HG03575 (cell line): ENCODE data around the gene GPRC5C.

Experiments
- ATAC-seq: cut with Tn5 transposase; IDR thresholded peaks from one replicate; pipeline ENCODE4 v1.9.1; 2021; ENCODE audit not compliant: unreplicated experiment, insufficient number of reproducible peaks, low FRiP score; ENCODE audit errors: extremely low read depth

The GPRC5C gene

GRCh38 chr17:74447628-74448159 is 15.8 kb downstream of the GPRC5C start:
- no peak for ATAC-seq

GRCh38 chr17:74448756-74449155 is 16.9 kb downstream of the GPRC5C start:
- ATAC-seq: no peak

- ATAC-seq: no peak
These were observed 17.4 kb downstream of the GPRC5C start for GRCh38 chr17:74449306-74449705.

- no peak for ATAC-seq
These were observed 17.9 kb downstream of the GPRC5C start for GRCh38 chr17:74449773-74450172.

- ATAC-seq: no peak
These were observed 18.3 kb downstream of the GPRC5C start for GRCh38 chr17:74450231-74450630.

- no peak for ATAC-seq
These were observed 19.1 kb downstream of the GPRC5C start for GRCh38 chr17:74450925-74451403.

- no peak for ATAC-seq
These were observed 19.7 kb downstream of the GPRC5C start for GRCh38 chr17:74451557-74451956.

GRCh38 chr17:74452033-74452840 is 20.3 kb downstream of the GPRC5C start:
- ATAC-seq: no peak

- ATAC-seq: no peak
These were observed 21.2 kb downstream of the GPRC5C start for GRCh38 chr17:74452841-74453661.

GRCh38 chr17:74453665-74454196 is 21.8 kb downstream of the GPRC5C start:
- no peak for ATAC-seq

- ATAC-seq: no peak
These were observed 22.5 kb downstream of the GPRC5C start for GRCh38 chr17:74454197-74455024.

GRCh38 chr17:74455025-74455545 is 23.2 kb downstream of the GPRC5C start:
- no peak for ATAC-seq

GRCh38 chr17:74455821-74456220 is 23.9 kb downstream of the GPRC5C start:
- ATAC-seq: no peak

GRCh38 chr17:74457146-74457819 is 25.4 kb downstream of the GPRC5C start:
- no peak for ATAC-seq

- no peak for ATAC-seq
These were observed 25.9 kb downstream of the GPRC5C start for GRCh38 chr17:74457820-74458166.

- no peak for ATAC-seq
These were observed 26.9 kb downstream of the GPRC5C start for GRCh38 chr17:74458835-74459234.

- ATAC-seq: no peak
These were observed 27.7 kb downstream of the GPRC5C start for GRCh38 chr17:74459622-74460021.

- no peak for ATAC-seq
These were observed 28.4 kb downstream of the GPRC5C start for GRCh38 chr17:74460241-74460640.
